Esophagus muscularis mucosa (tissue), 4 donors: ENCODE results near the gene ABHD12. TPM values are rescaled to one million over a fixed set of nuclear protein-coding genes. Genes with fewer than 3 reads are reported as not detected.

Experiments used
- DNase-seq: peaks from one replicate; pipeline ENCODE4 v3.0.0-alpha.2; 2017; ENCODE audit errors: extremely low spot score
- H3K27ac ChIP-seq, 4 donors: fragments of 200-600 bp; sonication (generic); replicated peaks in 1 of 4; 1 replicate in 3 of 4; 2 replicates in 1 of 4; pipeline ENCODE4 v1.5.1; 2016 to 2019; ENCODE audit warnings: mild to moderate bottlenecking in 1 of 4
- H3K27me3 ChIP-seq, 4 donors: fragments of 200-600 bp; sonication (generic); one replicate each; pipeline versions ENCODE4 v1.5.1 to v1.6.0; 2016 to 2019
- H3K36me3 ChIP-seq, 4 donors: fragments of 200-600 bp; sonication (generic); one replicate each; pipeline ENCODE4 v1.5.1; 2016 to 2019
- H3K4me1 ChIP-seq, 4 donors: fragments of 200-600 bp; sonication (generic); one replicate each; pipeline ENCODE4 v1.5.1; 2016 to 2019
- H3K4me3 ChIP-seq, 4 donors: fragments of 200-600 bp; sonication (generic); 1 replicate in 2 of 4; 2 replicates in 2 of 4; pipeline ENCODE4 v1.5.1; 2016 to 2019; ENCODE audit warnings: mild to moderate bottlenecking in 4 of 4, moderate library complexity in 1 of 4
- H3K9me3 ChIP-seq, 4 donors: fragments of 200-600 bp; sonication (generic); 1 replicate in 3 of 4; 2 replicates in 1 of 4; pipeline ENCODE4 v1.5.1; 2016 to 2019
- EP300 ChIP-seq: sonication (generic); formaldehyde crosslinking; IDR thresholded peaks from one replicate; pipeline ENCODE4 v1.6.1; 2017; ENCODE audit warnings: antibody characterized with exemption
- POLR2A ChIP-seq: fragments of 450-650 bp; IDR thresholded peaks from one replicate; pipeline ENCODE4 v1.6.1; 2017; ENCODE audit warnings: antibody characterized with exemption, moderate library complexity, mild to moderate bottlenecking, low read depth
- POLR2AphosphoS5 ChIP-seq, 2 donors: sonication (generic); formaldehyde crosslinking; IDR thresholded peaks; one replicate each; pipeline ENCODE4 v1.6.1; 2017; ENCODE audit warnings: antibody characterized with exemption in 2 of 2
- WGBS: methylation state at CpG from one replicate; pipeline ENCODE4 v1.1.5; 2018; 5-methylcytosine and 5-hydroxymethylcytosine counted together
- intact Hi-C: fragments of 100-400 bp; cut with DNase I; formaldehyde crosslinking; loops from one replicate; pipeline ENCODE4 v1.15.1; 2023
- total RNA-seq, 4 donors: library from RNA; depleted of rRNA; stranded (reverse); fragments of >200 nt; gene quantifications; one replicate each; pipeline versions ENCODE4 v1.1.0 to v1.2.1, GENCODE V29; 2016
- TF ChIP-seq, protein P1 (sequence below), 3 experiments: fragments of 200-600 bp in 2 of 3; fragments of 450-650 bp in 1 of 3; sonication (generic) in 2 of 3; IDR thresholded peaks; one replicate each; pipeline ENCODE4 v1.5.1; 2017 to 2019; ENCODE audit warnings: antibody characterized with exemption in 3 of 3, mild to moderate bottlenecking in 2 of 3, moderate library complexity in 1 of 3

Gene ABHD12
- total RNA-seq, 4 donors from 2014 or later = 27.0 to 41.6 (median 35.4) TPM

GRCh38 chr20:25368976-25369375, 21.7 kb downstream of the ABHD12 start:
- Histone ChIP-seq H3K27ac (no peak overlapping the region), H3K4me3 (no peak overlapping the region), H3K4me1 (no peaks in the 10 kb centered on the region), H3K27me3 (no peaks in the 10 kb centered on the region), H3K9me3 (no peaks in the 10 kb centered on the region), H3K36me3 (no peaks in the 10 kb centered on the region)
- intact Hi-C loops = no loop called here
- 98% methylated on average over 5 of the region's 5 CpGs for WGBS
- no peak for DNase-seq
- TF ChIP-seq, protein P1, sequence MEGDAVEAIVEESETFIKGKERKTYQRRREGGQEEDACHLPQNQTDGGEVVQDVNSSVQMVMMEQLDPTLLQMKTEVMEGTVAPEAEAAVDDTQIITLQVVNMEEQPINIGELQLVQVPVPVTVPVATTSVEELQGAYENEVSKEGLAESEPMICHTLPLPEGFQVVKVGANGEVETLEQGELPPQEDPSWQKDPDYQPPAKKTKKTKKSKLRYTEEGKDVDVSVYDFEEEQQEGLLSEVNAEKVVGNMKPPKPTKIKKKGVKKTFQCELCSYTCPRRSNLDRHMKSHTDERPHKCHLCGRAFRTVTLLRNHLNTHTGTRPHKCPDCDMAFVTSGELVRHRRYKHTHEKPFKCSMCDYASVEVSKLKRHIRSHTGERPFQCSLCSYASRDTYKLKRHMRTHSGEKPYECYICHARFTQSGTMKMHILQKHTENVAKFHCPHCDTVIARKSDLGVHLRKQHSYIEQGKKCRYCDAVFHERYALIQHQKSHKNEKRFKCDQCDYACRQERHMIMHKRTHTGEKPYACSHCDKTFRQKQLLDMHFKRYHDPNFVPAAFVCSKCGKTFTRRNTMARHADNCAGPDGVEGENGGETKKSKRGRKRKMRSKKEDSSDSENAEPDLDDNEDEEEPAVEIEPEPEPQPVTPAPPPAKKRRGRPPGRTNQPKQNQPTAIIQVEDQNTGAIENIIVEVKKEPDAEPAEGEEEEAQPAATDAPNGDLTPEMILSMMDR (IDR thresholded peaks at IDR 0.05) = no peak
- TF ChIP-seq POLR2A (no peak), POLR2AphosphoS5 (IDR thresholded peaks at IDR 0.05) (no peak), EP300 (no peak)

GRCh38 chr20:25368526-25368925, 22.1 kb downstream of the ABHD12 start:
- no peak overlapping the region for H3K27ac ChIP-seq
- intact Hi-C loops = no loop called here
- DNase-seq = no peak

DNA sequence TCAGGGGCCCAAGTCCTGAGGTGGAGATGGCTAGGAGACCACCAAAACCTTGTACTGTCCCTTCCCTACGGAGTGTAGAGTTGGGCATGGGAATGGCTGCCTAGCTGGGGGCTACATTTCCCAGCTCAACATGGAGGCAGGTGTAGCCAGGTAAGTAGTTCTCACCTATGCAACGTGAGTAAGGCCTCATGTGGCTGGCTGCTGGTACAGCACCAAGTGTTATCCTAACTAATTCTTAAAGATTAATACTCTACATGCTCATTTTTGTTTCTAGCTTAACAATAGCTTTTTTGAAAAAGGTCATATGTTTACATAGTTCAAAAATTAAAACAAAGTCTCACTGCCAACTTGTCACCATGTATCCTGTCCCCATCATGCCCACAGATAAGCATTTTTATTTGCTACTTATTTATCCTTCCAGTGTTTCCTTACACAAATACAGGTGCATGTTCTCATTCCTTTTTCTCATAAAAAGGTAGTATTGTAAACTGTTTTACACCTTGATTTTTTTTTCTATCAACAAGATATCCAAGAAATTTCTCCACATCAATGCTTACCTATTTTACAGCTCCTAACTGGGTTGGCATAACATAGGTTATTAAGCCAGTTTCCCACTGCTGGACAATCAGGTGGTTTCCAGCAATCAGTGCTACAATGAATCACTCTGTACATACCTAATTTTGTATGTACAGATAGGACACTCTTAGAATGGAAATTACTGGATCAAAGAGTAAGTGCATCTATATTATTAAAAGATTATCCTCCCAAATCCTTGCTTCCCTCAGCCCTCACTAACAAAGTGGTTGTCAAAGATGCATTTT, 25.5 kb downstream of the ABHD12 start:
- intact Hi-C loops = no loop called here
- no peak for DNase-seq
- Histone ChIP-seq H3K4me3 (no peak overlapping the region), H3K27ac (no peak overlapping the region), H3K36me3 (no peaks in the 10 kb centered on the region), H3K27me3 (no peaks in the 10 kb centered on the region), H3K9me3 (no peaks in the 10 kb centered on the region), H3K4me1 (no peaks in the 10 kb centered on the region)
- WGBS = 89% methylated on average over 2 of the region's 2 CpGs
- TF ChIP-seq, protein P1 (IDR thresholded peaks at IDR 0.05) = no peak
- TF ChIP-seq EP300 (no peak), POLR2A (no peak), POLR2AphosphoS5 (IDR thresholded peaks at IDR 0.05) (no peak)

More at GRCh38 chr20:25368526-25368925, 22.1 kb downstream of the ABHD12 start:
- no peaks in the 10 kb centered on the region for H3K27me3 ChIP-seq
- no peak overlapping the region for H3K4me3 ChIP-seq
- H3K4me1 ChIP-seq = no peaks in the 10 kb centered on the region
- no peaks in the 10 kb centered on the region for H3K36me3 ChIP-seq
- no peaks in the 10 kb centered on the region for H3K9me3 ChIP-seq
- TF ChIP-seq EP300 (no peak), POLR2AphosphoS5 (IDR thresholded peaks at IDR 0.05) (no peak), POLR2A (no peak)
- TF ChIP-seq, protein P1 (IDR thresholded peaks at IDR 0.05) = no peak
- 95% methylated on average over 10 of the region's 10 CpGs for WGBS

DNA sequence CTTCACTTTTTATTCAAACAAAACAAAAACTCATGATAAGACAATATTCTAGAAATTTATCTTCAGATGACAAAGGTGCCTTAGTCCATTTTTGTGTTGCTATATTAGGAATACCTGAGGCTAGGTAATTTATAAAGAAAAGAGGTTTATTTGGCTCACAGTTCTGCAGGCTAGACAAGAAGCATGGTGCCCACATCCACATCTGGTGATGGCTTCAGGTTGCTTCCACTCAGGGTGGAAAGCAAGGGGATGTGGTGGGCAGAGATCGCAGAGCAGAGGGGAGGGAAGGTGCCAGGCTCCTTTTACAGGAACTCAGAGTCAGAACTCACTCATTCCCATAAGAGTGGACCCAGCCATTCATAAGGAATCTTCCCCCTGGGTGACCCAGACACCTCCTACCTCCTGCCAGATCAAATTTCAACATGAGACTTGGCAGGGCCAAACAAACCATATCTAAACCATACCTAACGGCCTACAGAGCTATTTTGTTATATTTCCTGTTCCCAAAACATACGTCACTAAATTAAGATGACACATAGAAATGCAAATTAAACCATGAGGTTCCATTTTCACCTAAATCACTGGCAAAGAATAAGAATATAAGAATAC, 26.4 kb downstream of the ABHD12 start:
- Histone ChIP-seq H3K27ac (no peak overlapping the region), H3K27me3 (no peaks in the 10 kb centered on the region), H3K4me1 (no peaks in the 10 kb centered on the region), H3K36me3 (no peaks in the 10 kb centered on the region), H3K9me3 (no peaks in the 10 kb centered on the region), H3K4me3 (no peak overlapping the region)
- 72% methylated on average over 3 of the region's 3 CpGs for WGBS
- no peak for DNase-seq
- intact Hi-C loops = no loop called here
- TF ChIP-seq POLR2A = no peak
- no peak for TF ChIP-seq EP300
- TF ChIP-seq POLR2AphosphoS5 (IDR thresholded peaks at IDR 0.05) = no peak
- TF ChIP-seq, protein P1 (IDR thresholded peaks at IDR 0.05) = no peak
